Keratinocyte (primary cell): ENCODE results near the gene NFYA. TPM values are rescaled to one million over a fixed set of nuclear protein-coding genes. Genes with fewer than 3 reads are reported as not detected.

Experiments used
- DNase-seq: peaks from one replicate; pipeline ENCODE4 v3.0.0-alpha.2; 2011; ENCODE audit warnings: low read depth, missing footprints, low spot score
- FAIRE-seq: peaks from 2 replicates; lab custom pipeline; 2011; peaks lifted over from hg19 to GRCh38; lab: Jason Lieb, UNC
- H2AFZ ChIP-seq: 2 replicates; pipeline ENCODE4 v1.6.0; 2012; ENCODE audit warnings: low read length, control low read depth, inconsistent platforms; ENCODE audit not compliant: control insufficient read depth
- H3K27ac ChIP-seq: 2 replicates; pipeline ENCODE4 v1.5.1; 2011; ENCODE audit warnings: low read length; ENCODE audit not compliant: control insufficient read depth, insufficient read depth
- H3K27me3 ChIP-seq: 3 replicates; pipeline ENCODE4 v1.6.0; 2011; ENCODE audit warnings: low read length; ENCODE audit not compliant: control insufficient read depth, insufficient read depth; ENCODE audit errors: extremely low read depth
- H3K36me3 ChIP-seq, 2 experiments: 2 replicates in 1 of 2; 3 replicates in 1 of 2; pipeline ENCODE4 v1.5.1; 2011; ENCODE audit warnings: low read length in 2 of 2, mild to moderate bottlenecking in 1 of 2; ENCODE audit not compliant: control insufficient read depth in 2 of 2, insufficient read depth in 2 of 2; ENCODE audit errors: extremely low read depth in 1 of 2
- H3K4me1 ChIP-seq: 3 replicates; pipeline ENCODE4 v1.5.1; 2011; ENCODE audit warnings: low read length; ENCODE audit not compliant: control insufficient read depth, insufficient read depth; ENCODE audit errors: extremely low read depth
- H3K4me2 ChIP-seq: 3 replicates; pipeline ENCODE4 v1.6.0; 2011; ENCODE audit warnings: low read depth, low read length; ENCODE audit not compliant: control insufficient read depth, insufficient read depth; ENCODE audit errors: extremely low read depth
- H3K4me3 ChIP-seq, 3 experiments: fragments of 200-600 bp in 1 of 3; sonication (generic) in 1 of 3; 2 replicates in 2 of 3; 3 replicates in 1 of 3; pipeline ENCODE4 v1.5.1; 2011 to 2016; ENCODE audit warnings: low read length in 3 of 3, mild to moderate bottlenecking in 3 of 3, control low read depth in 2 of 3, inconsistent platforms in 1 of 3, low read depth in 1 of 3, mixed read lengths in 1 of 3, mixed run types in 1 of 3, moderate library complexity in 1 of 3; ENCODE audit not compliant: control insufficient read depth in 2 of 3, insufficient read depth in 2 of 3; ENCODE audit errors: extremely low read depth in 1 of 3
- H3K79me2 ChIP-seq: 2 replicates; pipeline ENCODE4 v1.6.0; 2012; ENCODE audit warnings: low read length; ENCODE audit not compliant: control insufficient read depth, insufficient read depth
- H3K9ac ChIP-seq: 3 replicates; pipeline ENCODE4 v1.6.0; 2011; ENCODE audit warnings: low read length; ENCODE audit not compliant: control insufficient read depth, insufficient read depth; ENCODE audit errors: extremely low read depth
- H3K9me1 ChIP-seq: 3 replicates; pipeline ENCODE4 v1.6.0; 2011; ENCODE audit warnings: low read length; ENCODE audit not compliant: control insufficient read depth, insufficient read depth; ENCODE audit errors: extremely low read depth
- H3K9me3 ChIP-seq: 2 replicates; pipeline ENCODE4 v1.5.1; 2012; ENCODE audit warnings: low read depth, low read length; ENCODE audit not compliant: control insufficient read depth
- H4K20me1 ChIP-seq: 3 replicates; pipeline ENCODE4 v1.6.0; 2011; ENCODE audit warnings: low read length; ENCODE audit not compliant: control insufficient read depth, insufficient read depth; ENCODE audit errors: extremely low read depth
- CTCF ChIP-seq, 3 experiments: IDR thresholded peaks in 1 of 3; conservative IDR thresholded peaks in 1 of 3; optimal IDR thresholded peaks in 1 of 3; 2 replicates in 2 of 3; 3 replicates in 1 of 3; pipeline versions ENCODE3 to v1.5.1; 2011; ENCODE audit warnings: low read length in 3 of 3, mild to moderate bottlenecking in 3 of 3, moderate library complexity in 2 of 3, control low read depth in 1 of 3, inconsistent platforms in 1 of 3; ENCODE audit not compliant: insufficient read depth in 2 of 3; ENCODE audit errors: extremely low read depth in 1 of 3
- EZH2 ChIP-seq: IDR thresholded peaks from one replicate; pipeline ENCODE4 v1.6.1; 2012; ENCODE audit warnings: inconsistent platforms, mild to moderate bottlenecking, low read length, moderate library complexity
- dilution Hi-C: fragments of 300-500 bp; cut with MboI; formaldehyde crosslinking; loops from one replicate; pipeline ENCODE4 v1.7.0; 2020; ENCODE audit warnings: low sequenced_read_pairs; ENCODE audit not compliant: extremely low pct_ligation_motif_present
- polyA plus RNA-seq, 5 experiments: library from polyadenylated mRNA; depleted of rRNA in 3 of 5; stranded (reverse) in 3 of 5; stranded (forward) in 1 of 5; unstranded in 1 of 5; fragments of >200 nt; gene quantifications; 1 replicate in 1 of 5; 2 replicates in 3 of 5; 3 replicates in 1 of 5; pipeline versions ENCODE4 v1.2.1 to v1.2.3, GENCODE V29; 2011 to 2012; ENCODE audit warnings: missing spikeins in 2 of 5, low read depth in 1 of 5, low replicate concordance in 1 of 5

Gene NFYA
- polyA plus RNA-seq, 1 donor (not counting 4 experiments of a cell fraction or from before 2014, with no cell fraction given): 17.1 TPM

DNA sequence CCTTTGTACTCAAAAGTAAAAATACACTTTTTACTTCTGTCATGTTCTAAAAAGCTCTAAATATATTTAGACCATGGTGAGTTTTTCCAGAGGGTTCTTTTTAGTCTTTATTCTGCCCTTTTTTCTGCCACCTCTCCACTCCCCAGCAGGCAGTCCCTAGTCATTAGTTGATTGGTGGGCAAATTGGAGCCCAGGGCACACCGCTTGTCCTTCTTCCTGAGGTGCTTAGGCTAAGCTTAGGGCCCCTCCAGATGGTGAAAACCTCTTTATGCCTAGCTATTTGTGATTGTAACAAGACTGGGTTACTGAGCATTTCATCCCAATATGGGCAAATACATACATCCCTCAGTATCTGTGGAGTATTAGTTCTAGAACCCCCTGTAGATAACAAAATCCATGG is 75.1 kb downstream of the NFYA start:
- dilution Hi-C loops: no loop called here
- no peak for TF ChIP-seq CTCF (optimal IDR thresholded peaks at IDR 0.05 in 1 of 3, IDR thresholded peaks at IDR 0.05 in 1 of 3, conservative IDR thresholded peaks at IDR 0.05 in 1 of 3; ENCODE audit: extremely low read depth in 1 of 3, insufficient read depth in 2 of 3, low read length in 3 of 3)
- TF ChIP-seq EZH2: no peak
- no peak for FAIRE-seq

More for the DNA sequence above, 75.1 kb downstream of the NFYA start:
- Histone ChIP-seq H3K36me3 (no peaks in the 10 kb centered on the region), H4K20me1 (no peaks in the 10 kb centered on the region), H3K27me3 (no peaks in the 10 kb centered on the region), H3K9me3 (no peaks in the 10 kb centered on the region), H3K27ac (no peak overlapping the region), H3K9ac (no peak overlapping the region), H3K4me3 (no peak overlapping the region), H3K4me2 (no peak overlapping the region), H3K79me2 (no peaks in the 10 kb centered on the region), H3K4me1 (no peaks in the 10 kb centered on the region), H2AFZ (no peak overlapping the region), H3K9me1 (no peaks in the 10 kb centered on the region)
- DNase-seq: no peak

Other genes starting within 250 kb of the NFYA start
- 0.23 to 0.50 TPM (median 0.34 TPM) in 3 replicates for gene UNC5CL, start 33.8 kb upstream of the NFYA start, polyA plus RNA-seq
- not detected in 3 replicates for gene TSPO2, start 30.5 kb upstream of the NFYA start, polyA plus RNA-seq
- gene APOBEC2, start 19.8 kb upstream of the NFYA start, polyA plus RNA-seq: 0.05 TPM in 1 of 3 replicates, not detected in the others
- gene OARD1, start 618 bp upstream of the NFYA start, polyA plus RNA-seq: 12.7 to 20.3 TPM (median 13.1 TPM) in 3 replicates
- 0.26 to 0.73 TPM (median 0.51 TPM) in 3 replicates for gene TREML1, start 81.4 kb downstream of the NFYA start, polyA plus RNA-seq
- gene TREM2, start 90.1 kb downstream of the NFYA start, polyA plus RNA-seq: 1.9 to 32.6 TPM (median 4.0 TPM) in 3 replicates
- gene TREML2, start 128.2 kb downstream of the NFYA start, polyA plus RNA-seq: 0.03 to 0.08 TPM (median 0.03 TPM) in 3 replicates
- gene TREML4, start 155.4 kb downstream of the NFYA start, polyA plus RNA-seq: not detected in 3 replicates
- gene TREM1, start 213.7 kb downstream of the NFYA start, polyA plus RNA-seq: not detected in 3 replicates